GM21723 (cell line): ENCODE measurements around the gene RPL37A.
"Not testable (repeated sequence)": the region's sequence is repeated elsewhere in the genome, so short reads cannot be mapped to it uniquely, and the experiment has no call there.

Experiments used
- ATAC-seq: cut with Tn5 transposase; IDR thresholded peaks from one replicate; pipeline ENCODE4 v1.9.1; 2021; ENCODE audit warnings: mild to moderate bottlenecking, moderate library complexity; ENCODE audit not compliant: unreplicated experiment

RPL37A gene

DNA sequence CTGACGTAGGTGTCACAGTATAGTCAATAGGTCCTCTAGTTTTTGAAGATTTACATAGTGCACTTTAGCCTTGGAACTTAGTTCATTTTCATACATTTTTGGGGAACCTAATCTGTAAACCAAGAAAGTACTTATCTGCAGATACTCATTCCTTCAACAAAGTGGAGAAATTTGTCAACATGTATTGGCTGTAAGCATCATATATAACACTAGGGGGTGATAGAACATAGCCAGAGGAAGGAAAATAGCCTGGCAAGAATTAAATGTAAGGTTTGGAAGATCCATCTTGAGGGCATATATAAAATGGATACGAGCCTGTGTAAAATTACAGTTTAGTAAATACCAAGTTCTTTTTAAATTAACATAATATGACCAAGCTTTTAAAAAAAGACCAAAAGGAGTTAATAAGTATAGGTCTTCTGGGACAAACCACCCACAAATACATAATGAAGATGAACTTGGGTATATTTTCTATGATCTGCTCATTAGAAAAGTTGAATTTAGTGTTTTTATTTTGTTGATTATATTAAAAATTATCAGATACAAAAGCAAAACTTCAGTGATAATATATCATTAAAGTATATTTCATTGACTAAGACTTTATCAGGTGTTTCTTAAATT lies 18.2 kb downstream of the RPL37A start:
- ATAC-seq, result no peak

GRCh38 chr2:216517447-216518225 lies 19.0 kb downstream of the RPL37A start:
- ATAC-seq, result no peak

DNA sequence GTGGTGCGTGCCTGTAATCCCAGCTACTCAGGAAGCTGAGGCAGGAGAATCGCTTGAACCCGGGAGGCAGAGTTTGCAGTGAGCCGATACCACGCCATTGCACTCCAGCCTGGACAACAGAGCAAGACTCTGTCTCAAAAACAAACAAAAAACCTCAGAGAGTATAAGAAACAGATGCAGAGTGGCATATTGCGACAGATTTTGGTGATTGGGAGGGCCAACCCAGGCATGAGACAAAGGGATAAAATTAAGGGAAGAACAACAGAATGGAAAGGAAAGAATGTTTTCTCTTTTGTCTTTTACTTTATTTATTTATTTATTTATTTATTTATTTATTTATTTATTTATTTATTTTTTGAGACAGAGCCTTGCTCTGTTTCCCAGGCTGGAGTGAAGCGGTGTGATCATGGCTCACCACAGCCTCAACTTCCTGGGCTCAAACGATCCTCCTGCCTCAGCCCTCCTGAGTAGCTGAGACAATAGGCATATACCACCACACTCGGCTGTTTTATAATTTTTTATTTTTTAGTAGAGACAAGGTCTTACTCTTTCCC lies 20.0 kb downstream of the RPL37A start:
- not testable (repeated sequence) for ATAC-seq

GRCh38 chr2:216519154-216519762 lies 20.6 kb downstream of the RPL37A start:
- ATAC-seq, result peak; percentile 74

GRCh38 chr2:216520112-216520511 lies 21.5 kb downstream of the RPL37A start:
- ATAC-seq, result no peak

- ATAC-seq, result no peak
These were observed 24.4 kb downstream of the RPL37A start for GRCh38 chr2:216522892-216523502.

GRCh38 chr2:216525972-216526371 lies 27.3 kb downstream of the RPL37A start:
- no peak for ATAC-seq

DNA sequence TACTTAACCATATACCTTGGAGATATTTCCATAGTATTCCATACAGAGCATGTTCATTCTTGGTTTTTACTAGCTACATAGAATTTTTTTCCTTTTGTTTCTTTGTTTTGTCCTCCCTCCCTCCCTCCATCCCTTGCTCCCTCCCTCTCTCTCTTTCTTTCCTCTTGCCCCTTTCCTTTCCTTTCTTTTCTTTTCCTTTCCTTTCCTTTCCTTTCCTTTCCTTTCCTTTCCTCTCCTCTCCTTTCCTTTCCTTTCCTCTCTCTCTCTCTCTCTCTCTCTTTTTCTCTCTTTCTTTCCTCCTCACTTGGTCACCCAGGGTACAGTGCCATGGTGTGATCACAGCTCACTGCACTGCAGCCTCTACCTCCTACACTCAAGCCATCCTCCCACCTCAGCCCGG lies 28.3 kb downstream of the RPL37A start:
- no peak for ATAC-seq

DNA sequence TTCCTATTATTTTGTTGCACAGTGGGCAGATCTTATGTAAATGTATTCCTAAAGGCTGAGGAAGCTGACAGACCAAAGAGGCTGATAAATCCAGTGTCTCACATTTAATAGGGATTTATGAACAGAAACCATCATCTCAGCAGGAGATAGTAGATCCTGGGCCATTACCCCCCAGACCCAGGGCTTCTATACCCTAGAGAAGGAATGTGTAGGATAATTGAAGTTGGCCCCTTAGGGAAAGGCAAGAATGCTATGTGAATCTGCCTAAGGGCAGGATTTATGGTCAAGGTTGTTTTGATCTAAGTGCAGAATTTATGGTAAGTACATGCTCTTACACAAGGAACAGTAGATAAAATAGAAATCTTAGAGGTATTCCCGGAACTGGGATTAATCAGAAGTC lies 29.0 kb downstream of the RPL37A start:
- ATAC-seq, result no peak

DNA sequence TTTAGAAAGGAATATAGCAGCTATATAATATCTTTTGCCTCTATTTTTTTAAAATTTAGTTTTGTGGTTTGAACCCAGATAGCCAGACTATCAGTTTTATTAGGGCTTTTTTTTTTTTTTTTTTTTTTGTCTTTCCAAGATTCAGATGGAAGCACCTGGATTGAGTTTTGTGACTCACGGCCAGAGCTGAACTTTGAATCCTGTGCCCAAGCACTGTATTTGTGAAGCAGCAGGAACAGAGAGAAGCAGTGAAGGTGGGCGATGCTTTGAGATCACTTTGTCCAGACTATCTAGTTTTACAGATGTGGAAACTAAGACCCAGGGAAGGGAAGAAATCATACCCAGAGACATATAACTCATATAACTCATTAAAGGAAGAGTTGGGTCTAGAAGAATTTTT lies 33.9 kb downstream of the RPL37A start:
- ATAC-seq, result no peak

DNA sequence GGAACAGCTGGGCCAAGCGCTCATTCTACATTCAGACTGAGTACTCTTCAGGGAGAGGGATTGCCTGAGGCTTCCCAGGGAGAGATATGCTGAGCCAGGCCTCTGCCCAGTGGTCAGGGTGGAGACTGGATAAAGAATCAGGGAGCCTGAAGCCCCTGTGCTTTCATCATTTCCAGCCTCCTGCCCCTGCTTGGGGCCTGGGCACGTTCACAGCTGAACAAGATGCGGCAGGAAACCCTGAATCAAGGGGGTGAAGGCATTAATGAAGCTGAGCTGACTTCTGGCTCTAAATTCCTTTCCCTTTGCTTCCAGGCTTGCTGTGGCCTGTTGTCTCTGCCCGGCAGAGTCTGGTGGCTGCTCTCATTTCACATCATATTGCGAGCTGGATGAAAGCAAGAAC lies 35.0 kb downstream of the RPL37A start:
- ATAC-seq, result no peak

GRCh38 chr2:216534809-216535208 lies 36.2 kb downstream of the RPL37A start:
- ATAC-seq, result no peak

GRCh38 chr2:216535454-216535995 lies 36.9 kb downstream of the RPL37A start:
- ATAC-seq, result no peak

DNA sequence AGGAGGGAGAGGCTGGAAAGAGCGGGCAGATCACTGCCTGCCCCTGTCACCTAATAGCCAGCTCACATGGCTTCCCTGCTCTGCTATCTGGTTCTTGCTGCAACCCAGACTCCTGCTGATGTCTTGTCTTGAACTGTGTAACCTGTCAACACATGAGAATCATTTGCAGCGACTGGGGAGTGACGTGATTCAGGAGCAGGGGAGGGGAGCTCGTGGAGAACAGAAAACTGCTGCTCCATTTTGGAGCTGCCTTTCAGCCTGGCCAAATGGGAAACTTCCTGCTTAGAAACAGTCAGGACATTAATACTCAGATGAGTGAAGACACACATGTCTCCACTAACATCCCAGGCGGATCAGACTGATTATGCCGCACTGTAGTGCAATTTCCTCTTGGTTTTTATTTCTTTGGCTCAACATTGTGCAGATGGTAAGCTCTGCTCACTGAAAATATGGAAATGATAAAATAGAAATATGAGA lies 38.1 kb downstream of the RPL37A start:
- ATAC-seq, result no peak

DNA sequence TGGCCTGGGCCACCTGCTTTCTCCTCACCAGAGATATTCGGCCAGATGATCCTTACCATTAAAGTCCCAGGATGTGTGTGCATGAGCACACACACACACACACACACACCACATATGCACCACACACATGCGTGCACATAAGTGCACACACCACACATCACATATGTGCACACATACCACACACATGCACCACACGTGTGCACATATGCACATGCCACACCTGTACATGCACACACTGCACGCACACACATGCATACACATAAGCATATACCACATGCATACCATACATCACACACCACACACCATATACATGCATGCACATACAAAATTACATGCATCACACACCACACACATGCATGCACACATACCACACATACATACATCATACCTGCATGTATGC lies 38.7 kb downstream of the RPL37A start:
- no peak for ATAC-seq

- no peak for ATAC-seq
These were observed 39.9 kb downstream of the RPL37A start for GRCh38 chr2:216538538-216538937.

DNA sequence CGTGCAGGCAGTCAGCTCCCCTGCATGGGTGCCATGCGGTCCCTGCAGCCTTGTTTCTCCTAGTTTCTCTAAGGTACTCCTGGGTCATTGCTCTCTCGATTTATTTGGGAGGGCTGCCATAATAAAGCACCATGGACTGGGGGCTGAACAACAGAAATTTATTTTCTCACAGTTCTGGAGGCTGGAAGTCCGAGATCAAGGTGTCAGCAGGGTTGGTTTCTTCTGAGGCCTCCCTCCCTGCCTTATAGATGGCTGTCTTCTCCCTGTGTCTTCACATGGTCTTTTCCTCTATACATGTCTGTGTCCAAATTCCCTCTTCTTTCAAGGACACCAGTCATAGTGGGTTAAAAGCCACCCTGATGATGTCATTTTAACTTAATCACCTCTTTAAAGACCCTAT lies 40.5 kb downstream of the RPL37A start:
- no peak for ATAC-seq

- peak; percentile 68 for ATAC-seq
These were observed 41.2 kb downstream of the RPL37A start for GRCh38 chr2:216539791-216540241.

DNA sequence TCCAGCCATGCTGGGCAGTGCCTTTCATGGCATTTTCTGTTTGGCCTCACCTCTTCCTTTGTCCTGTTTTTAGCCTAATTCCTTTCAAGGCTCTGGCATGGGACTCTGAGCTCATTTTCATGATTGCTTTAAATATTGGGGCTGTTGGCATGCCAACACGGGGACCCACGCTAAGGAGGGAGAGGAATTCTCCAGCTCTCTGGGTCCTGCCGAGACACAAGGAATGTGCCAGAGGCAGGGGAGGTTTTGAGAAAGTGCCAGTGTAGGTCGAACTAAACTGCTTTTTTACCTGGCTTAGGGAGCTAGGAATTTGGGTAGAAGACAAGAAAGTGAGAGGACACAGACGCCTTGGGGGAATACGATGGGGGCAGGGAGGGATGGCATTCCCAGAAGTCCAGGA lies 42.3 kb downstream of the RPL37A start:
- no peak for ATAC-seq

- no peak for ATAC-seq
These were observed 42.9 kb downstream of the RPL37A start for GRCh38 chr2:216541505-216541904.

DNA sequence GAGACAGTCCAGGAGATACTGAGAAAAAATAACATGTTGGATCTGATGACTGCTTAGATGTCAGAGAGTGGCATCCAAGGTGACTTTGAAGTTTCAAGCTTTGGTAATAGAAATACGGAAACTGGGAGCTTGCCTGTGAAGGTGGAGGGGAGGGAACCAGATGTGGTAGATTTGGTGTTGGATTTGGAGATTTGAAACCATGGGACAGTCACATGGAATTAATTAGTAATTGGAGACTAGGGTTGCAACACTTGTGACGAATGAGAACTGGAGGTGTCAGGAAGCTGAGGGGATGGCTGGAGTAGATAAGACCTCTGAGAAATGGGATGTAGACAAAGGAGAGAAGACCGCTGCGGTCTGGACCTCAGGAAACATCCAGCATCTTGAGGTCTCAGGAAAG lies 46.7 kb downstream of the RPL37A start:
- no peak for ATAC-seq
